ENCODE results near the gene PON2.

- no peak for TF ChIP-seq CTCF (IDR thresholded peaks at IDR 0.05)
- no peak for TF ChIP-seq POLR2A (IDR thresholded peaks at IDR 0.05)
- no peak for TF ChIP-seq POLR2AphosphoS5 (IDR thresholded peaks at IDR 0.05)
These were observed 7.7 kb downstream of the PON2 start for GRCh38 chr7:95427166-95427565.

Measured in upper lobe of left lung (tissue), 4 donors.